Ovary (tissue), 9 donors: ENCODE data around the gene MARCHF3. TPM values are rescaled to one million over a fixed set of nuclear protein-coding genes. Genes with fewer than 3 reads are reported as not detected.
"Not testable (repeated sequence)": the region's sequence is repeated elsewhere in the genome, so short reads cannot be mapped to it uniquely, and the experiment has no call there.

Experiments used
- DNase-seq, 5 donors: peaks; one replicate each; pipeline ENCODE4 v3.0.0-alpha.2; 2019 to 2020
- H3K27ac ChIP-seq, 2 donors: fragments of 200-600 bp; one replicate each; pipeline versions ENCODE4 v1.5.1 to v1.8.0; 2019 to 2022
- H3K27me3 ChIP-seq: fragments of 200-600 bp; one replicate; pipeline ENCODE4 v1.8.0; 2022
- H3K36me3 ChIP-seq: fragments of 200-600 bp; sonication (generic); one replicate; pipeline ENCODE4 v1.5.1; 2019
- H3K4me1 ChIP-seq: one replicate; pipeline ENCODE4 v1.8.1; 2013; ENCODE audit warnings: mild to moderate bottlenecking, moderate library complexity; ENCODE audit not compliant: insufficient read depth
- H3K4me3 ChIP-seq: fragments of 200-600 bp; sonication (generic); one replicate; pipeline ENCODE4 v1.5.1; 2017
- H3K9me3 ChIP-seq, 2 donors: fragments of 200-600 bp in 1 of 2; sonication (generic) in 1 of 2; one replicate each; pipeline versions ENCODE4 v1.5.1 to v1.8.1; 2013 to 2019; ENCODE audit warnings: mild to moderate bottlenecking in 1 of 2, moderate library complexity in 1 of 2
- EP300 ChIP-seq: sonication (generic); formaldehyde crosslinking; IDR thresholded peaks from one replicate; pipeline ENCODE4 v1.6.1; 2017; ENCODE audit warnings: antibody characterized with exemption
- POLR2A ChIP-seq: fragments of 450-650 bp; IDR thresholded peaks from one replicate; pipeline ENCODE4 v1.6.1; 2017; ENCODE audit warnings: antibody characterized with exemption, mild to moderate bottlenecking, moderate library complexity
- WGBS, 3 donors: extraction: QIAGEN DNeasy Blood & Tissue Kit in 1 of 3; methylation state at CpG; one replicate each; pipeline versions ENCODE4 v1.1.5 to v1.1.7; 2013 to 2017; 5-methylcytosine and 5-hydroxymethylcytosine counted together
- intact Hi-C, 4 donors: fragments of 100-400 bp; cut with DNase I; formaldehyde crosslinking; loops; one replicate each; pipeline versions ENCODE4 v1.11.0 to v1.15.1; 2022 to 2023
- polyA plus RNA-seq, 2 donors: library from polyadenylated mRNA; stranded (reverse); fragments of 200-250 nt in 1 of 2; fragments of 350-450 nt in 1 of 2; fragmentation: Illumina TruSeq in 1 of 2; extraction: RNeasy Lipid Tissue Mini Kit (QIAGEN cat#74804) in 1 of 2; gene quantifications; one replicate each; pipeline ENCODE4 v1.2.3, GENCODE V29; 2013 to 2014
- total RNA-seq, 7 donors: library from RNA; depleted of rRNA in 2 of 7; stranded (reverse); fragments of >200 nt in 2 of 7; fragmentation: NEBNext Ultra II Directional in 3 of 7; extraction: Animal tissue kit (Norgen Biotek cat#: 25700) in 3 of 7; gene quantifications; one replicate each; pipeline versions ENCODE4 v1.1.0 to v1.2.4, GENCODE V29; 2016 to 2023
- TF ChIP-seq, protein P1 (sequence below), 3 donors: fragments of 450-650 bp in 2 of 3; fragments of 200-600 bp in 1 of 3; IDR thresholded peaks; one replicate each; pipeline versions ENCODE4 v1.5.1 to v1.8.0; 2016 to 2022; ENCODE audit warnings: antibody characterized with exemption in 3 of 3, mild to moderate bottlenecking in 1 of 3
- donor health status: DM: no; HTN: no; CAD: no; lungs with moderate emphysema.
- donor health status: DM: no; HTN: no; CAD: no.
- donor health status: Bipolar disorder and iron deficiency.
- donor health status: DM: yes; HTN: yes; CAD: no.
- donor health status: DM: no; HTN: no; CAD: no.
- donor health status: DM: yes; HTN: yes; CAD: no.

MARCHF3 gene
- total and polyA plus RNA-seq, 9 donors = 2.1 to 13.8 (median 4.5) TPM

- intact Hi-C loops = no loop called here
- H3K9me3 ChIP-seq = no peaks in the 10 kb centered on the region
- H3K27me3 ChIP-seq = no peaks in the 10 kb centered on the region
- H3K36me3 ChIP-seq = no peaks in the 10 kb centered on the region
- H3K27ac ChIP-seq = no peak overlapping the region
- no peak overlapping the region for H3K4me3 ChIP-seq
- 91 to 99% (median 97%) methylated on average over 2 of the region's 2 CpGs for WGBS, 3 donors
- no peaks in the 10 kb centered on the region for H3K4me1 ChIP-seq
- TF ChIP-seq EP300 = no peak
- no peak for TF ChIP-seq POLR2A
- TF ChIP-seq, protein P1, sequence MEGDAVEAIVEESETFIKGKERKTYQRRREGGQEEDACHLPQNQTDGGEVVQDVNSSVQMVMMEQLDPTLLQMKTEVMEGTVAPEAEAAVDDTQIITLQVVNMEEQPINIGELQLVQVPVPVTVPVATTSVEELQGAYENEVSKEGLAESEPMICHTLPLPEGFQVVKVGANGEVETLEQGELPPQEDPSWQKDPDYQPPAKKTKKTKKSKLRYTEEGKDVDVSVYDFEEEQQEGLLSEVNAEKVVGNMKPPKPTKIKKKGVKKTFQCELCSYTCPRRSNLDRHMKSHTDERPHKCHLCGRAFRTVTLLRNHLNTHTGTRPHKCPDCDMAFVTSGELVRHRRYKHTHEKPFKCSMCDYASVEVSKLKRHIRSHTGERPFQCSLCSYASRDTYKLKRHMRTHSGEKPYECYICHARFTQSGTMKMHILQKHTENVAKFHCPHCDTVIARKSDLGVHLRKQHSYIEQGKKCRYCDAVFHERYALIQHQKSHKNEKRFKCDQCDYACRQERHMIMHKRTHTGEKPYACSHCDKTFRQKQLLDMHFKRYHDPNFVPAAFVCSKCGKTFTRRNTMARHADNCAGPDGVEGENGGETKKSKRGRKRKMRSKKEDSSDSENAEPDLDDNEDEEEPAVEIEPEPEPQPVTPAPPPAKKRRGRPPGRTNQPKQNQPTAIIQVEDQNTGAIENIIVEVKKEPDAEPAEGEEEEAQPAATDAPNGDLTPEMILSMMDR (IDR thresholded peaks at IDR 0.05) = no peak
- no peak for DNase-seq
Measured at GRCh38 chr5:126915496-126915895, 114.9 kb downstream of the MARCHF3 start.

DNA sequence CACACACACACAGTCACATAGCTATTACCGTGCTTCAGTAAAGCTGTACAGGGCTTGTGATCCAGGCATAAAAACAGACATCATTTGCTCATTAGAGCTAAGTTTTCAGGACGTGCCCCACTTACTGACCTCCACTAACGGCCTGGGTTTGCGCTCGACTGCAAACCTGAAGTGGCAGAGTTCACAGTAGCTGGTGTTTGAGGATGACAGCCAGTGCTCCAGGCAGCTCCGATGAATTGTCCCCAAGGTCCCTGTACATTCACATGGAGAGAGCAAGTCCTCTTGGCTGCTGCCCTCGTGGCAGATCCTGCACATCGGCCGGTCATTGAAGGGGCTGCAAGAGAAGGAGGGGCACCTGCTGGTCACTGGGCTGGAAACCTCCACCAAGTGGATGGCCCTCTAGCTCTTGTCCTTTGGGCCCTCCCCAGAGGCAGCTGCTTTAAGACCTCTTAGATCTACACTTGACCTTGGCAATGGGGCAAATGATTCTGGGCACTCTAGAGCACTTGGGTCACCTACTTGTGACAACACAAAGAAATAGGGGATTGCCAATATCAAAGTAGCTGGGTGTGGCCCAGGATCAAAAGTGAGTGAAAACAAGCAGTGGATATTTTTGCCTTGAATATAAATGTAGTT lies 115.4 kb downstream of the MARCHF3 start:
- no peaks in the 10 kb centered on the region for H3K36me3 ChIP-seq
- TF ChIP-seq POLR2A = no peak
- no peaks in the 10 kb centered on the region for H3K9me3 ChIP-seq
- H3K4me3 ChIP-seq = no peak overlapping the region
- H3K27ac ChIP-seq = no peak overlapping the region
- H3K4me1 ChIP-seq = no peaks in the 10 kb centered on the region
- no peak for DNase-seq
- no peaks in the 10 kb centered on the region for H3K27me3 ChIP-seq
- 92 to 95% (median 92%) methylated on average over 9 of the region's 9 CpGs for WGBS, 3 donors
- intact Hi-C loops = no loop called here

DNA sequence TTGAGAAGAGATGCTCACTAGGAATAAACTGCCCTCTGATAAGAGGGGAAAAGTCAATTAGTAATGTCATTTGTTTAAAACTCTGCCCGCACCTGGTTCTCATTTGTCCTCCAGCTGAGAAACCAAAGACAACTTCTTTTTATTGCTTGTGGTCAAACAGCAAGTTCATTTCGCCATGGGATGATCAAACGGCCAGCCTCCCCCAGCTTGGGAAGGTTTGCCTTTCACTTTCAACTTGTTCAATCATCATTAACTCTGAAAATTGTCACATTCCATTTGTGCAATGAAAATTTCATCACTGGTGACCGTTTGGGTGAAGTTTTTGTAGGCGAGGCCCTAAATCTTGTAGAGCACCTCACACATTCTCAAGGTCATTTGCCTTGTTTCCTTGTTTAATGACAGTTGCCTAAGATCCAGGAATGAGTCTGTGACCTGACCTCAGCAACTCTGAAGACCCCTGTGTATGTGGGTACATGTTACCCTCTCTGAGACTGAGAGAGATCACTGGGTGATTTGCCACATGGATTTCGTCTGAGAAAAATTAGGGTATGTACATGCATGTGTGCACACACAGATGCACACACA lies 117.7 kb downstream of the MARCHF3 start:
- intact Hi-C loops = no loop called here

DNA sequence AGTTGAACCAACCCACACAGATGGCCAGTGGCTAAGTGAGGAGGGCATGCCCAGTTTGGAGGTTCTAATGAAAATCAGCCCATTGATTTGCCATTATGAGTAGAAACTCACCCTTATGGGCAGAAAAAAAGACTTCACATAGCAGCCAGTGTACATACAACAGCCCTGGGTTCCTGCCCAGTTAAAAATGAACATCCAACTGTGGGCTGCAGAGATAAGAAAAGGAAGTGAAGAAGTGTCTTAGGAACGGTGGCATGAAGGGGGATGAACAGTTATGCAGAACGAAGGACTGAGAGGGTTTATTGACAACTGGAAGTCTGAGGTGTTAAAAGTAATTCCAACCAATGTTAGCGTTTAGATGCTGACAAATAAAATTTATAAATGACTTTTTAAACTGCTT lies 118.4 kb downstream of the MARCHF3 start:
- 65 to 75% (median 68%) methylated on average over 3 of the region's 3 CpGs for WGBS, 3 donors
- no peak for DNase-seq
- Histone ChIP-seq H3K36me3 (no peaks in the 10 kb centered on the region), H3K9me3 (no peaks in the 10 kb centered on the region), H3K27ac (no peak overlapping the region), H3K4me3 (no peak overlapping the region), H3K27me3 (no peaks in the 10 kb centered on the region), H3K4me1 (no peaks in the 10 kb centered on the region)
- intact Hi-C loops = no loop called here
- TF ChIP-seq, protein P1 (IDR thresholded peaks at IDR 0.05) = no peak
- TF ChIP-seq POLR2A (no peak), EP300 (no peak)

More for the DNA sequence above, 117.7 kb downstream of the MARCHF3 start:
- H3K36me3 ChIP-seq = no peaks in the 10 kb centered on the region
- no peak for DNase-seq
- no peak for TF ChIP-seq POLR2A
- no peak for TF ChIP-seq EP300
- TF ChIP-seq, protein P1 (IDR thresholded peaks at IDR 0.05) = no peak
- no peaks in the 10 kb centered on the region for H3K9me3 ChIP-seq
- H3K4me3 ChIP-seq = no peak overlapping the region
- H3K27ac ChIP-seq = no peak overlapping the region
- 80 to 85% (median 80%) methylated on average over 6 of the region's 6 CpGs for WGBS, 3 donors
- H3K4me1 ChIP-seq = no peaks in the 10 kb centered on the region
- no peaks in the 10 kb centered on the region for H3K27me3 ChIP-seq

DNA sequence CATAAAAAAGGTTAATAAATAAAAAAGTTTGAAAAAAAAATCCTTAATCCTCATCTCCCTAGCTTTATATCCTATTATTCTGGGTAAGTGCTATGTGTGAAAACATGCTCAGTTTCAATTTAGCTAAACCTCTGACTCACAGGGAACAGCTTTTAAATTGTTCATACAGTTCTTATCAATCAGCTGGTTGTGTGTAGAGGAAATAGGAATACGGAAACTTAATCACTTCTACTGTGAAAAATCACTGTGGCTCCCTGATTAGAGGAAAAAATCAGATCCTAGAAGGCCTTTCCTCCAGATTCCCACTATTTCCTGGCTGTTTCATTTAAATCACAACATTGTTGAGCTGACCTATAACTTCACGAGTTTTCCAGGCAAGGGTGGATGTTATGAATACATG lies 120.5 kb downstream of the MARCHF3 start:
- Histone ChIP-seq H3K4me1 (no peaks in the 10 kb centered on the region), H3K9me3 (no peaks in the 10 kb centered on the region), H3K27me3 (no peaks in the 10 kb centered on the region), H3K4me3 (no peak overlapping the region), H3K27ac (no peak overlapping the region), H3K36me3 (no peaks in the 10 kb centered on the region)
- DNase-seq = no peak
- TF ChIP-seq, protein P1 (IDR thresholded peaks at IDR 0.05) = no peak
- TF ChIP-seq POLR2A = no peak
- TF ChIP-seq EP300 = no peak
- WGBS, 3 donors = 60 to 92% (median 76%) methylated on average over 2 of the region's 2 CpGs
- intact Hi-C loops = no loop called here

GRCh38 chr5:126904407-126904806 lies 126.0 kb downstream of the MARCHF3 start:
- H3K4me1 ChIP-seq, H3K27ac ChIP-seq, H3K4me3 ChIP-seq, DNase-seq, H3K9me3 ChIP-seq, H3K27me3 ChIP-seq, intact Hi-C loops, H3K36me3 ChIP-seq: not testable (repeated sequence)
- WGBS, 3 donors = 100% methylated on average over 1 of the region's 1 CpG; no CpG with 5 or more reads in 1 of the 3 donors
